K562 (cell line): ENCODE measurements around the gene FARP1. TPM values are rescaled to one million over a fixed set of nuclear protein-coding genes. Genes with fewer than 3 reads are reported as not detected.

Source experiments
- ATAC-seq: fragments of 200-7000 bp; cut with Tn5 transposase; 3 replicates; pipeline ENCODE4 v1.9.1; 2020; ENCODE audit warnings: moderate library complexity
- BruUV-seq: library from RNA; stranded (reverse); fragments of 400-500 nt; replicated peaks from 2 replicates; lab custom pipeline; 2021; lab: Mats Ljungman, UMichigan
- CTCF ChIA-PET: fragments of 300-600 bp; formaldehyde crosslinking; extraction: SDS; loops from one replicate; lab custom pipeline; 2021; ENCODE audit warnings: low intra/inter-chr PET ratio; lab: Yijun Ruan, JAX
- POLR2A ChIA-PET: fragments of 300-600, 350-650 bp; sonication (Branson Sonifier 250); formaldehyde crosslinking; extraction: SDS; loops from one replicate; lab custom pipeline; 2021; ENCODE audit warnings: antibody characterized with exemption, inconsistent platforms; lab: Yijun Ruan, JAX
- DNase-seq, 4 experiments: peaks; one replicate each; pipeline versions ENCODE4 v3.0.0 to v3.0.0-alpha.2; 2011 to 2018; ENCODE audit warnings: low spot score in 3 of 4, mixed read lengths in 3 of 4; ENCODE audit errors: extremely low read depth in 1 of 4
- FAIRE-seq: peaks from 2 replicates; lab custom pipeline; 2011; peaks lifted over from hg19 to GRCh38; lab: Jason Lieb, UNC
- H2AFZ ChIP-seq: 2 replicates; pipeline ENCODE4 v1.6.0; 2011; ENCODE audit warnings: low read depth, low read length, control low read depth, inconsistent platforms
- H3K27ac ChIP-seq: fragments of 200-600 bp; 3 replicates; pipeline ENCODE4 v1.8.0; 2011; ENCODE audit warnings: low read depth, mild to moderate bottlenecking, control low read depth, inconsistent platforms, low read length, moderate library complexity, mixed read lengths; ENCODE audit errors: extremely low read depth
- H3K27me3 ChIP-seq, 2 experiments: fragments of 300-600 bp in 1 of 2; 2 replicates in 1 of 2; 3 replicates in 1 of 2; pipeline versions ENCODE4 v1.6.0 to v1.8.0; 2011; ENCODE audit warnings: inconsistent platforms in 2 of 2, low read length in 2 of 2, mild to moderate bottlenecking in 1 of 2, mixed read lengths in 1 of 2, moderate library complexity in 1 of 2; ENCODE audit not compliant: control insufficient read depth in 2 of 2, insufficient read depth in 2 of 2
- H3K36me3 ChIP-seq: fragments of 300-600 bp; 3 replicates; pipeline ENCODE4 v1.8.0; 2011; ENCODE audit warnings: mild to moderate bottlenecking, low read length, inconsistent platforms; ENCODE audit not compliant: control insufficient read depth, insufficient read depth
- H3K4me1 ChIP-seq, 2 experiments: fragments of 200-600 bp in 1 of 2; replicated peaks in 1 of 2; 2 replicates in 1 of 2; 3 replicates in 1 of 2; pipeline versions ENCODE4 v1.5.1 to v1.8.0; 2011; ENCODE audit warnings: inconsistent platforms in 2 of 2, low read length in 2 of 2, mild to moderate bottlenecking in 1 of 2, mixed read lengths in 1 of 2, moderate library complexity in 1 of 2; ENCODE audit not compliant: control insufficient read depth in 2 of 2, insufficient read depth in 2 of 2
- H3K4me2 ChIP-seq: 2 replicates; pipeline ENCODE4 v1.6.1; 2011; ENCODE audit warnings: low read length, control low read depth, inconsistent platforms, mixed read lengths; ENCODE audit not compliant: insufficient read depth
- H3K4me3 ChIP-seq: fragments of 200-600 bp; sonication (generic), shearing (Covaris generic); 2 replicates; pipeline ENCODE4 v1.5.1; 2016; ENCODE audit warnings: control low read depth, inconsistent platforms
- H3K79me2 ChIP-seq: fragments of 200-600 bp; 3 replicates; pipeline ENCODE4 v1.8.0; 2011; ENCODE audit warnings: low read length, inconsistent platforms; ENCODE audit not compliant: control insufficient read depth, insufficient read depth
- H3K9ac ChIP-seq, 2 experiments: 2 replicates each; pipeline versions ENCODE4 v1.6.0 to v1.6.1; 2011; ENCODE audit warnings: low read depth in 2 of 2, low read length in 2 of 2, control low read depth in 1 of 2, inconsistent platforms in 1 of 2, mild to moderate bottlenecking in 1 of 2, mixed read lengths in 1 of 2; ENCODE audit not compliant: insufficient read depth in 1 of 2
- H3K9me1 ChIP-seq: one replicate; pipeline ENCODE4 v1.6.0; 2011; ENCODE audit warnings: inconsistent platforms, mild to moderate bottlenecking, low read length, moderate library complexity; ENCODE audit not compliant: control insufficient read depth, insufficient read depth
- H3K9me3 ChIP-seq: replicated peaks from 2 replicates; pipeline ENCODE4 v1.5.1; 2011; ENCODE audit warnings: low read depth, low read length, inconsistent platforms; ENCODE audit not compliant: control insufficient read depth, insufficient read depth
- H4K20me1 ChIP-seq: replicated peaks from 2 replicates; pipeline ENCODE4 v1.6.1; 2011; ENCODE audit warnings: low read length, inconsistent platforms, mixed read lengths; ENCODE audit not compliant: control insufficient read depth, insufficient read depth
- ATF4 ChIP-seq: fragments of 450-650 bp; formaldehyde crosslinking; IDR thresholded peaks from 2 replicates; pipeline ENCODE4 v1.4.0; 2022; ENCODE audit warnings: mild to moderate bottlenecking, moderate library complexity
- LEF1 ChIP-seq: fragments of 450-650 bp; IDR thresholded peaks from 2 replicates; pipeline ENCODE4 v1.6.1; 2016; ENCODE audit warnings: mild to moderate bottlenecking
- RFX7 ChIP-seq: fragments of 250-450 bp; sonication (Bioruptor Pico); IDR thresholded peaks from 2 replicates; pipeline ENCODE4 v1.5.1; 2021; ENCODE audit warnings: mild to moderate bottlenecking
- ZNF551 ChIP-seq: fragments of 250-450 bp; sonication (Bioruptor Pico); IDR thresholded peaks from 2 replicates; pipeline ENCODE4 v1.5.0; 2021; ENCODE audit warnings: mild to moderate bottlenecking, moderate library complexity
- WGBS: fragments of 100-300 bp; shearing (Covaris generic); methylation state at CpG from one replicate; pipeline ENCODE4 v1.1.6; 2016; ENCODE audit warnings: low coverage, mixed read lengths; ENCODE audit not compliant: insufficient coverage; ENCODE audit errors: missing lambda C conversion rate; 5-methylcytosine and 5-hydroxymethylcytosine counted together
- in situ Hi-C: fragments of 300-500 bp; cut with MboI; formaldehyde crosslinking; loops from 4 replicates; pipeline ENCODE4 v1.15.0; 2018; ENCODE audit warnings: inconsistent platforms, mixed read lengths
- intact Hi-C: fragments of 100-400 bp; cut with micrococcal nuclease; formaldehyde crosslinking; loops from 2 replicates; pipeline ENCODE4 v1.14.2; 2022
- polyA plus RNA-seq, 8 experiments: library from polyadenylated mRNA; depleted of rRNA in 4 of 8; stranded (reverse) in 5 of 8; unstranded in 3 of 8; fragments of >200 nt; fragmentation: Nextera tagmentation in 2 of 8; fragmentation: Illumina TruSeq in 1 of 8; extraction: Ambion mirVana in 2 of 8; extraction: Trizol in 1 of 8; gene quantifications; 2 replicates each; pipeline versions ENCODE4 v1.2.1 to v1.2.3, GENCODE V29; 2011 to 2014; ENCODE audit warnings: inconsistent platforms in 1 of 8, missing spikeins in 1 of 8
- total RNA-seq, 7 experiments: library from RNA; depleted of rRNA in 6 of 7; stranded (reverse); fragments of >200 nt in 6 of 7; fragmentation: Illumina TruSeq in 2 of 7; extraction: Trizol in 2 of 7; gene quantifications; 2 replicates each; pipeline versions ENCODE4 v1.2.1 to v1.2.3, GENCODE V29; 2011 to 2021; ENCODE audit warnings: low replicate concordance in 1 of 7
- TF ChIP-seq, protein P1 (sequence below): fragments of 250-450 bp; sonication (Bioruptor Pico); IDR thresholded peaks from 2 replicates; pipeline ENCODE4 v1.4.0; 2020

The FARP1 gene
- total and polyA plus RNA-seq, 9 of the 15 experiments (the other 6 are each of a cell fraction or from before 2014, with no cell fraction given) = 0.03 to 0.29 (median 0.05) TPM; not detected in 3

DNA sequence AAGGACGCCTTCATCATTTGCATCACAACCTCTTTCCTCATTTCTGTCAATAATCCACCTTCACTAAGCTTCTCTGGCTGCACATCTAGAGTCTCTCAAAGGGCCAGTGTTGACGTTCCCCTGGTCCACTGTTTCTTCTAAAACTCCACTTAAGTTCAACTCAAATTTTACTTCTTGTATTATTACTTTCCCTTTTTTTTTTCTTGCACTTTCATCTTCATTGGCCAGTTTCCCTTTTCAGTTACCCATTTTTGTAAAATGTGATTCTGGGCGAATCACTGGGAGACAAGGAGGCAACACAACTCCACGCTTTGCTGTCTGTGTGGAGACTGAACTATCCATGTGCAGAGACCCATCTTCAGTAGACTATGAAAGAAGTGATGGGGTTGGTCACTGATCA lies 162.8 kb downstream of the FARP1 start:
- BruUV-seq = no TSS peak
- Histone ChIP-seq H3K36me3 (no peaks in the 10 kb centered on the region), H3K9me3 (no peaks in the 10 kb centered on the region), H3K4me3 (no peak overlapping the region), H4K20me1 (no peaks in the 10 kb centered on the region), H3K4me1 (no peaks in the 10 kb centered on the region), H3K4me2 (no peak overlapping the region), H3K27ac (no peak overlapping the region), H3K27me3 (peaks cover 0 to 30% of the 10 kb centered on the region in 2 experiments; a peak in 2 of 5 replicates), H3K9ac (no peak overlapping the region), H2AFZ (no peak overlapping the region), H3K79me2 (no peaks in the 10 kb centered on the region), H3K9me1 (no peaks in the 10 kb centered on the region)
- CTCF ChIA-PET = no interaction called here
- TF ChIP-seq, protein P1, sequence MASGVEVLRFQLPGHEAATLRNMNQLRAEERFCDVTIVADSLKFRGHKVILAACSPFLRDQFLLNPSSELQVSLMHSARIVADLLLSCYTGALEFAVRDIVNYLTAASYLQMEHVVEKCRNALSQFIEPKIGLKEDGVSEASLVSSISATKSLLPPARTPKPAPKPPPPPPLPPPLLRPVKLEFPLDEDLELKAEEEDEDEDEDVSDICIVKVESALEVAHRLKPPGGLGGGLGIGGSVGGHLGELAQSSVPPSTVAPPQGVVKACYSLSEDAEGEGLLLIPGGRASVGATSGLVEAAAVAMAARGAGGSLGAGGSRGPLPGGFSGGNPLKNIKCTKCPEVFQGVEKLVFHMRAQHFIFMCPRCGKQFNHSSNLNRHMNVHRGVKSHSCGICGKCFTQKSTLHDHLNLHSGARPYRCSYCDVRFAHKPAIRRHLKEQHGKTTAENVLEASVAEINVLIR (CRISPR knock-in tag) = no peak
- TF ChIP-seq ATF4 (CRISPR knock-in tag) = no peak
- no peak for TF ChIP-seq LEF1
- TF ChIP-seq ZNF551 = no peak
- no peak for TF ChIP-seq RFX7 (CRISPR knock-in tag)
- no peak for FAIRE-seq
- in situ Hi-C loops (no loop called here), intact Hi-C loops (no loop called here)
- DNase-seq = no peak
- no peak for ATAC-seq
- POLR2A ChIA-PET = no interaction called here
- WGBS = 0% methylated on average over 4 of the region's 4 CpGs
